Skeletal muscle tissue (tissue), 4 donors: ENCODE measurements around the gene NFATC2. TPM values are rescaled to one million over a fixed set of nuclear protein-coding genes. Genes with fewer than 3 reads are reported as not detected.

Experiments
- H3K27ac ChIP-seq: one replicate; pipeline ENCODE4 v1.7.0; 2013; ENCODE audit warnings: mild to moderate bottlenecking, low read depth, low read length, inconsistent platforms
- H3K27me3 ChIP-seq, 3 donors: one replicate each; pipeline ENCODE4 v1.7.0; 2013; ENCODE audit warnings: low read length in 3 of 3; ENCODE audit not compliant: control insufficient read depth in 3 of 3, insufficient read depth in 3 of 3
- H3K36me3 ChIP-seq, 3 donors: one replicate each; pipeline ENCODE4 v1.7.0; 2013; ENCODE audit warnings: low read length in 3 of 3; ENCODE audit not compliant: control insufficient read depth in 3 of 3, insufficient read depth in 3 of 3
- H3K4me1 ChIP-seq, 3 donors: one replicate each; pipeline ENCODE4 v1.7.0; 2013; ENCODE audit warnings: low read length in 3 of 3, mild to moderate bottlenecking in 3 of 3; ENCODE audit not compliant: control insufficient read depth in 3 of 3, insufficient read depth in 3 of 3
- H3K4me3 ChIP-seq, 3 donors: one replicate each; pipeline ENCODE4 v1.7.0; 2013; ENCODE audit warnings: low read length in 3 of 3
- H3K9ac ChIP-seq, 3 donors: one replicate each; pipeline ENCODE4 v1.7.0; 2013; ENCODE audit warnings: low read length in 3 of 3, mild to moderate bottlenecking in 3 of 3, moderate library complexity in 2 of 3, low read depth in 1 of 3
- H3K9me3 ChIP-seq, 3 donors: one replicate each; pipeline ENCODE4 v1.7.0; 2013; ENCODE audit warnings: low read length in 3 of 3; ENCODE audit not compliant: control insufficient read depth in 3 of 3
- total RNA-seq: library from RNA; depleted of rRNA; stranded (reverse); fragments of >200 nt; gene quantifications from one replicate; pipeline ENCODE4 v1.2.3, GENCODE V29; 2014
- donor health status: Osteomylitis.

Gene NFATC2
- total RNA-seq, 1 donor from 2014 or later, result 3.1 TPM

GRCh38 chr20:51500936-51501335 lies 41.6 kb downstream of the NFATC2 start:
- Histone ChIP-seq H3K4me3 (no peak overlapping the region), H3K4me1 (peaks cover 10 to 13% (median 11%) of the 10 kb centered on the region in 3 donors), H3K27ac (no peak overlapping the region), H3K9me3 (no peaks in the 10 kb centered on the region), H3K36me3 (peaks cover 0 to 2% (median 0%) of the 10 kb centered on the region in 3 donors), H3K9ac (no peak overlapping the region), H3K27me3 (no peaks in the 10 kb centered on the region)

GRCh38 chr20:51500311-51500710 lies 42.2 kb downstream of the NFATC2 start:
- Histone ChIP-seq H3K27me3 (no peaks in the 10 kb centered on the region), H3K4me3 (no peak overlapping the region), H3K9ac (no peak overlapping the region), H3K27ac (no peak overlapping the region), H3K9me3 (no peaks in the 10 kb centered on the region), H3K4me1 (peaks cover 10 to 13% (median 12%) of the 10 kb centered on the region in 3 donors), H3K36me3 (peaks cover 0 to 3% (median 0%) of the 10 kb centered on the region in 3 donors)

GRCh38 chr20:51498765-51499540 lies 43.6 kb downstream of the NFATC2 start:
- Histone ChIP-seq H3K4me3 (no peak overlapping the region), H3K9ac (no peak overlapping the region), H3K4me1 (peaks cover 13 to 14% (median 13%) of the 10 kb centered on the region in 3 donors), H3K9me3 (no peaks in the 10 kb centered on the region), H3K27me3 (no peaks in the 10 kb centered on the region), H3K36me3 (peaks cover 0 to 3% (median 0%) of the 10 kb centered on the region in 3 donors), H3K27ac (no peak overlapping the region)

GRCh38 chr20:51497542-51498467 lies 44.7 kb downstream of the NFATC2 start:
- no peak overlapping the region for H3K27ac ChIP-seq
- peaks cover 0 to 3% (median 0%) of the 10 kb centered on the region in 3 donors for H3K36me3 ChIP-seq

GRCh38 chr20:51496964-51497363 lies 45.6 kb downstream of the NFATC2 start:
- H3K27ac ChIP-seq, result no peak overlapping the region
- peaks cover 0 to 3% (median 0%) of the 10 kb centered on the region in 3 donors for H3K36me3 ChIP-seq
- H3K4me1 ChIP-seq, result peaks cover 15 to 25% (median 20%) of the 10 kb centered on the region in 3 donors
- H3K9ac ChIP-seq, result no peak overlapping the region
- H3K27me3 ChIP-seq, result no peaks in the 10 kb centered on the region
- no peak overlapping the region for H3K4me3 ChIP-seq
- no peaks in the 10 kb centered on the region for H3K9me3 ChIP-seq

More at GRCh38 chr20:51497542-51498467, 44.7 kb downstream of the NFATC2 start:
- peaks cover 15 to 22% (median 17%) of the 10 kb centered on the region in 3 donors for H3K4me1 ChIP-seq
- H3K27me3 ChIP-seq, result no peaks in the 10 kb centered on the region
- H3K9me3 ChIP-seq, result no peaks in the 10 kb centered on the region
- H3K9ac ChIP-seq, result peak overlapping the region in 2 of 3 donors; percentile 15 to 33
- no peak overlapping the region for H3K4me3 ChIP-seq

- Histone ChIP-seq H3K4me1 (peaks cover 15 to 25% (median 19%) of the 10 kb centered on the region in 3 donors), H3K36me3 (peaks cover 0 to 3% (median 0%) of the 10 kb centered on the region in 3 donors), H3K9ac (no peak overlapping the region), H3K27me3 (no peaks in the 10 kb centered on the region), H3K27ac (no peak overlapping the region), H3K4me3 (no peak overlapping the region), H3K9me3 (no peaks in the 10 kb centered on the region)
These were observed 46.5 kb downstream of the NFATC2 start for GRCh38 chr20:51495921-51496545.

- Histone ChIP-seq H3K4me3 (no peak overlapping the region), H3K27me3 (no peaks in the 10 kb centered on the region), H3K9ac (no peak overlapping the region), H3K27ac (no peak overlapping the region), H3K36me3 (peaks cover 0 to 3% (median 0%) of the 10 kb centered on the region in 3 donors), H3K9me3 (no peaks in the 10 kb centered on the region), H3K4me1 (peaks cover 15 to 25% (median 17%) of the 10 kb centered on the region in 3 donors)
These were observed 47.2 kb downstream of the NFATC2 start for GRCh38 chr20:51495291-51495690.

GRCh38 chr20:51494241-51495110 lies 48.0 kb downstream of the NFATC2 start:
- no peaks in the 10 kb centered on the region for H3K9me3 ChIP-seq
- peaks cover 0 to 3% (median 0%) of the 10 kb centered on the region in 3 donors for H3K36me3 ChIP-seq
- no peak overlapping the region for H3K9ac ChIP-seq
- H3K27ac ChIP-seq, result no peak overlapping the region
- H3K27me3 ChIP-seq, result no peaks in the 10 kb centered on the region
- no peak overlapping the region for H3K4me3 ChIP-seq
- peaks cover 15 to 25% (median 17%) of the 10 kb centered on the region in 3 donors for H3K4me1 ChIP-seq

- no peaks in the 10 kb centered on the region for H3K27me3 ChIP-seq
- H3K27ac ChIP-seq, result no peak overlapping the region
- no peak overlapping the region for H3K4me3 ChIP-seq
- H3K9ac ChIP-seq, result no peak overlapping the region
- H3K36me3 ChIP-seq, result peaks cover 0 to 3% (median 0%) of the 10 kb centered on the region in 3 donors
- H3K9me3 ChIP-seq, result no peaks in the 10 kb centered on the region
- peaks cover 15 to 25% (median 17%) of the 10 kb centered on the region in 3 donors for H3K4me1 ChIP-seq
These were observed 49.1 kb downstream of the NFATC2 start for GRCh38 chr20:51493346-51493791.
